ENCODE results near the gene FCER2.
"Not testable (repeated sequence)": the region's sequence is repeated elsewhere in the genome, so short reads cannot be mapped to it uniquely, and the experiment has no call there.

Gene FCER2

GRCh38 chr19:7658219-7658686 is 43.7 kb downstream of the FCER2 start:
- Mint-ChIP-seq H3K4me1 (peaks cover 13% of the 10 kb centered on the region), H3K9me3 (no peaks in the 10 kb centered on the region), H3K36me3 (no peaks in the 10 kb centered on the region), H3K4me3 (peak overlapping the region; percentile 51), H3K27ac (no peak overlapping the region)
- ATAC-seq (peak; percentile 90), DNase-seq (ENCODE audit: low spot score in 2 of 2) (peak in 1 of 2 donors; percentile 62)

GRCh38 chr19:7657131-7657751 is 44.7 kb downstream of the FCER2 start:
- Mint-ChIP-seq H3K4me3 (peak overlapping the region; percentile 51), H3K4me1 (peaks cover 23% of the 10 kb centered on the region), H3K27ac (no peak overlapping the region), H3K36me3 (peaks cover 3% of the 10 kb centered on the region), H3K9me3 (no peaks in the 10 kb centered on the region)
- DNase-seq (ENCODE audit: low spot score in 2 of 2): no peak
- ATAC-seq: peak; percentile 78

GRCh38 chr19:7655581-7655980 is 46.4 kb downstream of the FCER2 start:
- Mint-ChIP-seq H3K4me3 (no peak overlapping the region), H3K36me3 (peaks cover 8% of the 10 kb centered on the region), H3K27ac (no peak overlapping the region), H3K9me3 (no peaks in the 10 kb centered on the region), H3K4me1 (peaks cover 25% of the 10 kb centered on the region)
- ATAC-seq: no peak
- no peak for DNase-seq (ENCODE audit: low spot score in 2 of 2)

GRCh38 chr19:7654401-7654800 is 47.5 kb downstream of the FCER2 start:
- no peak overlapping the region for H3K27ac Mint-ChIP-seq
- no peak overlapping the region for H3K4me3 Mint-ChIP-seq
- H3K4me1 Mint-ChIP-seq: peaks cover 25% of the 10 kb centered on the region
- ATAC-seq: no peak
- peaks cover 8% of the 10 kb centered on the region for H3K36me3 Mint-ChIP-seq
- no peak for DNase-seq (ENCODE audit: low spot score in 2 of 2)
- H3K9me3 Mint-ChIP-seq: no peaks in the 10 kb centered on the region

GRCh38 chr19:7652061-7652641 is 49.8 kb downstream of the FCER2 start:
- H3K36me3 Mint-ChIP-seq: peaks cover 14% of the 10 kb centered on the region
- peak overlapping the region; percentile 62 for H3K4me3 Mint-ChIP-seq
- peak; percentile 85 to 91 for DNase-seq (ENCODE audit: low spot score in 2 of 2)
- ATAC-seq: peak; percentile 91
- H3K27ac Mint-ChIP-seq: peak overlapping the region; percentile 82
- H3K4me1 Mint-ChIP-seq: peaks cover 13% of the 10 kb centered on the region
- H3K9me3 Mint-ChIP-seq: no peaks in the 10 kb centered on the region

GRCh38 chr19:7650148-7650547 is 51.8 kb downstream of the FCER2 start:
- Mint-ChIP-seq H3K4me3 (no peak overlapping the region), H3K27ac (no peak overlapping the region), H3K9me3 (no peaks in the 10 kb centered on the region), H3K36me3 (peaks cover 19% of the 10 kb centered on the region), H3K4me1 (peaks cover 12% of the 10 kb centered on the region)
- DNase-seq (ENCODE audit: low spot score in 2 of 2) (no peak), ATAC-seq (no peak)

- no peak overlapping the region for H3K27ac Mint-ChIP-seq
- H3K36me3 Mint-ChIP-seq: peaks cover 35% of the 10 kb centered on the region
- no peaks in the 10 kb centered on the region for H3K9me3 Mint-ChIP-seq
- H3K4me3 Mint-ChIP-seq: no peak overlapping the region
- no peak for ATAC-seq
- DNase-seq (ENCODE audit: low spot score in 2 of 2): no peak
- H3K4me1 Mint-ChIP-seq: peaks cover 12% of the 10 kb centered on the region
Measured at GRCh38 chr19:7648265-7649014, 53.5 kb downstream of the FCER2 start.

GRCh38 chr19:7647156-7647555 is 54.8 kb downstream of the FCER2 start:
- no peak overlapping the region for H3K27ac Mint-ChIP-seq
- no peak for ATAC-seq
- DNase-seq (ENCODE audit: low spot score in 2 of 2): no peak
- peaks cover 1% of the 10 kb centered on the region for H3K4me1 Mint-ChIP-seq
- no peaks in the 10 kb centered on the region for H3K9me3 Mint-ChIP-seq
- H3K4me3 Mint-ChIP-seq: no peak overlapping the region
- peaks cover 41% of the 10 kb centered on the region for H3K36me3 Mint-ChIP-seq

- no peak for ATAC-seq
- Mint-ChIP-seq H3K27ac (no peak overlapping the region), H3K4me3 (no peak overlapping the region), H3K36me3 (peaks cover 38% of the 10 kb centered on the region), H3K9me3 (no peaks in the 10 kb centered on the region), H3K4me1 (no peaks in the 10 kb centered on the region)
- DNase-seq (ENCODE audit: low spot score in 2 of 2): no peak
Measured at GRCh38 chr19:7646426-7646700, 55.6 kb downstream of the FCER2 start.

- Mint-ChIP-seq H3K4me3 (no peak overlapping the region), H3K27ac (peak overlapping the region; percentile 11)
- peak; percentile 6 for ATAC-seq
Measured at GRCh38 chr19:7645656-7646425, 56.1 kb downstream of the FCER2 start.

GRCh38 chr19:7645163-7645562 is 56.8 kb downstream of the FCER2 start:
- H3K4me1 Mint-ChIP-seq: peaks cover 3% of the 10 kb centered on the region
- H3K27ac Mint-ChIP-seq: peak overlapping the region; percentile 11
- no peaks in the 10 kb centered on the region for H3K9me3 Mint-ChIP-seq
- ATAC-seq: no peak
- H3K4me3 Mint-ChIP-seq: no peak overlapping the region
- no peak for DNase-seq (ENCODE audit: low spot score in 2 of 2)
- H3K36me3 Mint-ChIP-seq: peaks cover 48% of the 10 kb centered on the region

More at GRCh38 chr19:7645656-7646425, 56.1 kb downstream of the FCER2 start:
- Mint-ChIP-seq H3K36me3 (peaks cover 43% of the 10 kb centered on the region), H3K4me1 (no peaks in the 10 kb centered on the region), H3K9me3 (no peaks in the 10 kb centered on the region)
- no peak for DNase-seq (ENCODE audit: low spot score in 2 of 2)

GRCh38 chr19:7644550-7644877 is 57.4 kb downstream of the FCER2 start:
- DNase-seq (ENCODE audit: low spot score in 2 of 2) (no peak), ATAC-seq (no peak)
- peaks cover 10% of the 10 kb centered on the region for H3K4me1 Mint-ChIP-seq
- H3K4me3 Mint-ChIP-seq: no peak overlapping the region
- peaks cover 55% of the 10 kb centered on the region for H3K36me3 Mint-ChIP-seq
- H3K27ac Mint-ChIP-seq: no peak overlapping the region
- no peaks in the 10 kb centered on the region for H3K9me3 Mint-ChIP-seq

- not testable (repeated sequence) for ATAC-seq; H3K9me3 Mint-ChIP-seq; H3K4me3 Mint-ChIP-seq; DNase-seq (ENCODE audit: low spot score in 2 of 2)
- Mint-ChIP-seq H3K4me1 (peaks cover 16% of the 10 kb centered on the region), H3K36me3 (peaks cover 59% of the 10 kb centered on the region), H3K27ac (peak overlapping the region; percentile 64)
Measured at GRCh38 chr19:7643629-7644549, 58.0 kb downstream of the FCER2 start.

- peak overlapping the region; percentile 64 for H3K27ac Mint-ChIP-seq
- H3K4me1 Mint-ChIP-seq: peaks cover 23% of the 10 kb centered on the region
- peaks cover 67% of the 10 kb centered on the region for H3K36me3 Mint-ChIP-seq
- DNase-seq (ENCODE audit: low spot score in 2 of 2) (no peak), ATAC-seq (no peak)
- no peaks in the 10 kb centered on the region for H3K9me3 Mint-ChIP-seq
- no peak overlapping the region for H3K4me3 Mint-ChIP-seq
Measured at GRCh38 chr19:7643031-7643415, 58.9 kb downstream of the FCER2 start.
